ENCODE data around the gene SORCS3.

DNA sequence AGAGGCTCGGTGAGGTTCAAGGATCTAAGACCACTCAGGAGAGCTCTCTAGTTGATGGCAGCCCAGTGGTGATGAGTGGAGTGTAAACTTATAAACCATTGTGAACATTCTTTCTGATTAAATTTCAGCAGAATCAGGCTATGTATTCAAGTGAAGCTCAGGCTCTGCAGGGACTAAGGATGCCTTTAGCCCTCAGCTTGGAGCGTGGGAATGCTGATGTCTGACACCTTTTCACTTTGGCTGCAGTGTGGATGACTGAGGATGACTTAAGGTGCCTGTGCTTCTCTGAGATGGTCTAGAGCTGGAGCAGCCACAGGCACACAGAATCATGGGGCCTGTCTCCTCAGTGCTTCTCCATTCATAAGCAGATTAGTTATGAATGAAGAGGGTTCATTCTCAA is 150.4 kb downstream of the SORCS3 start:
- TF ChIP-seq, protein P1, sequence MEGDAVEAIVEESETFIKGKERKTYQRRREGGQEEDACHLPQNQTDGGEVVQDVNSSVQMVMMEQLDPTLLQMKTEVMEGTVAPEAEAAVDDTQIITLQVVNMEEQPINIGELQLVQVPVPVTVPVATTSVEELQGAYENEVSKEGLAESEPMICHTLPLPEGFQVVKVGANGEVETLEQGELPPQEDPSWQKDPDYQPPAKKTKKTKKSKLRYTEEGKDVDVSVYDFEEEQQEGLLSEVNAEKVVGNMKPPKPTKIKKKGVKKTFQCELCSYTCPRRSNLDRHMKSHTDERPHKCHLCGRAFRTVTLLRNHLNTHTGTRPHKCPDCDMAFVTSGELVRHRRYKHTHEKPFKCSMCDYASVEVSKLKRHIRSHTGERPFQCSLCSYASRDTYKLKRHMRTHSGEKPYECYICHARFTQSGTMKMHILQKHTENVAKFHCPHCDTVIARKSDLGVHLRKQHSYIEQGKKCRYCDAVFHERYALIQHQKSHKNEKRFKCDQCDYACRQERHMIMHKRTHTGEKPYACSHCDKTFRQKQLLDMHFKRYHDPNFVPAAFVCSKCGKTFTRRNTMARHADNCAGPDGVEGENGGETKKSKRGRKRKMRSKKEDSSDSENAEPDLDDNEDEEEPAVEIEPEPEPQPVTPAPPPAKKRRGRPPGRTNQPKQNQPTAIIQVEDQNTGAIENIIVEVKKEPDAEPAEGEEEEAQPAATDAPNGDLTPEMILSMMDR (conservative IDR thresholded peaks at IDR 0.05; ENCODE audit: low read depth, low read length) = no peak
- no peak for TF ChIP-seq EZH2 (IDR thresholded peaks at IDR 0.05; ENCODE audit: low read length, unreplicated experiment)

Measured in PC-3 (cell line).